DMS 273 (cell line): ENCODE data around the gene MAML3.

Experiments
- DNase-seq: peaks from one replicate; lab custom pipeline; 2025; ENCODE audit not compliant: unreplicated experiment; lab: John Stamatoyannopoulos, UW

MAML3 gene

GRCh38 chr4:140156529-140157171, 2.7 kb upstream of the MAML3 start:
- no peak for DNase-seq

- no peak for DNase-seq
Measured at GRCh38 chr4:140154572-140154891, 548 bp upstream of the MAML3 start.

GRCh38 chr4:140153419-140153717, 616 bp downstream of the MAML3 start:
- no peak for DNase-seq

GRCh38 chr4:140152751-140153418, 1.1 kb downstream of the MAML3 start:
- DNase-seq = peak; percentile 67

- DNase-seq = peak; percentile 95
Measured at GRCh38 chr4:140152013-140152703, 1.8 kb downstream of the MAML3 start.

GRCh38 chr4:140151699-140152012, 2.3 kb downstream of the MAML3 start:
- peak; percentile 95 for DNase-seq

GRCh38 chr4:140150886-140151698, 2.9 kb downstream of the MAML3 start:
- peak; percentile 94 for DNase-seq

- DNase-seq = no peak
Measured at GRCh38 chr4:140150636-140150885, 3.4 kb downstream of the MAML3 start.

GRCh38 chr4:140149846-140150635, 3.9 kb downstream of the MAML3 start:
- DNase-seq = peak; percentile 72

- DNase-seq = no peak
Measured at GRCh38 chr4:140144050-140144449, 9.9 kb downstream of the MAML3 start.

GRCh38 chr4:140141210-140141835, 12.7 kb downstream of the MAML3 start:
- DNase-seq = no peak

GRCh38 chr4:140140566-140140965, 13.4 kb downstream of the MAML3 start:
- no peak for DNase-seq

- peak; percentile 38 for DNase-seq
Measured at GRCh38 chr4:140138428-140138827, 15.6 kb downstream of the MAML3 start.

- no peak for DNase-seq
Measured at GRCh38 chr4:140137671-140138070, 16.3 kb downstream of the MAML3 start.

GRCh38 chr4:140136509-140136908, 17.5 kb downstream of the MAML3 start:
- DNase-seq = peak; percentile 19

- DNase-seq = peak; percentile 93
Measured at GRCh38 chr4:140135529-140136088, 18.4 kb downstream of the MAML3 start.

GRCh38 chr4:140134746-140135425, 19.1 kb downstream of the MAML3 start:
- no peak for DNase-seq

- DNase-seq = no peak
Measured at GRCh38 chr4:140133576-140133975, 20.4 kb downstream of the MAML3 start.

GRCh38 chr4:140131675-140132229, 22.2 kb downstream of the MAML3 start:
- no peak for DNase-seq

GRCh38 chr4:140130677-140131076, 23.3 kb downstream of the MAML3 start:
- no peak for DNase-seq
